GM12878 (cell line): Measurements from ENCODE around the gene UBE2D3. TPM values are rescaled to one million over a fixed set of nuclear protein-coding genes. Genes with fewer than 3 reads are reported as not detected.

Source experiments
- ATAC-seq: fragments of 200-7000 bp; cut with Tn5 transposase; 3 replicates; pipeline ENCODE4 v1.9.1; 2020; ENCODE audit warnings: mild to moderate bottlenecking, moderate library complexity
- BruUV-seq: library from RNA; stranded (reverse); fragments of 400-500 nt; replicated peaks from 2 replicates; lab custom pipeline; 2021; lab: Mats Ljungman, UMichigan
- CTCF ChIA-PET: fragments of 300-600 bp; sonication (Branson Sonifier 250); formaldehyde crosslinking; extraction: SDS; loops from one replicate; lab custom pipeline; 2021; ENCODE audit warnings: inconsistent platforms; lab: Yijun Ruan, JAX
- POLR2A ChIA-PET: fragments of 350-600 bp; formaldehyde crosslinking; extraction: SDS; loops from one replicate; lab custom pipeline; 2021; ENCODE audit warnings: inconsistent platforms; lab: Charles Lee
- RAD21 ChIA-PET: fragments of 300-600 bp; sonication (Branson Sonifier 250); formaldehyde crosslinking; loops from one replicate; lab custom pipeline; 2023; ENCODE audit warnings: antibody characterized with exemption; ENCODE audit not compliant: unreplicated experiment; lab: Charles Lee
- SMC1A ChIA-PET: fragments of 300-600 bp; sonication (Branson Sonifier 250); formaldehyde crosslinking; loops from one replicate; lab custom pipeline; 2023; ENCODE audit not compliant: unreplicated experiment, uncharacterized antibody; lab: Charles Lee
- DNase-seq: peaks from one replicate; pipeline ENCODE4 v3.0.0-alpha.2; 2011; ENCODE audit warnings: low read depth, low spot score
- FAIRE-seq: peaks from 3 replicates; lab custom pipeline; 2011; peaks lifted over from hg19 to GRCh38; lab: Jason Lieb, UNC
- H2AFZ ChIP-seq: 2 replicates; pipeline ENCODE4 v1.6.0; 2011; ENCODE audit warnings: low read depth, low read length, control low read depth; ENCODE audit not compliant: control insufficient read depth
- H3K27ac ChIP-seq: 2 replicates; pipeline ENCODE4 v1.5.1; 2011; ENCODE audit warnings: control low read depth; ENCODE audit not compliant: control insufficient read depth, insufficient read depth
- H3K27me3 ChIP-seq, 2 experiments: replicated peaks in 1 of 2; 2 replicates each; pipeline versions ENCODE4 v1.6.0 to v1.6.1; 2011; ENCODE audit warnings: low read length in 1 of 2; ENCODE audit not compliant: control insufficient read depth in 2 of 2, insufficient read depth in 2 of 2
- H3K36me3 ChIP-seq, 2 experiments: 2 replicates each; pipeline ENCODE4 v1.5.1; 2011; ENCODE audit warnings: low read length in 1 of 2; ENCODE audit not compliant: control insufficient read depth in 2 of 2, insufficient read depth in 2 of 2
- H3K4me1 ChIP-seq: 2 replicates; pipeline ENCODE4 v1.6.1; 2011; ENCODE audit warnings: mild to moderate bottlenecking, low read length, moderate library complexity, mixed read lengths; ENCODE audit not compliant: control insufficient read depth, insufficient read depth
- H3K4me2 ChIP-seq: 2 replicates; pipeline ENCODE4 v1.6.0; 2011; ENCODE audit warnings: control low read depth; ENCODE audit not compliant: control insufficient read depth, insufficient read depth
- H3K4me3 ChIP-seq: fragments of 200-600 bp; sonication (generic); 2 replicates; pipeline ENCODE4 v1.5.1; 2016
- H3K79me2 ChIP-seq: 2 replicates; pipeline ENCODE4 v1.6.0; 2011; ENCODE audit warnings: low read length; ENCODE audit not compliant: control insufficient read depth, insufficient read depth
- H3K9ac ChIP-seq: 2 replicates; pipeline ENCODE4 v1.8.0; 2011; ENCODE audit warnings: low read length, control low read depth, mixed read lengths; ENCODE audit not compliant: control insufficient read depth, insufficient read depth
- H3K9me3 ChIP-seq: replicated peaks from 3 replicates; pipeline ENCODE4 v1.5.1; 2011; ENCODE audit warnings: mild to moderate bottlenecking, low read length; ENCODE audit not compliant: control insufficient read depth, insufficient read depth
- H4K20me1 ChIP-seq: 2 replicates; pipeline ENCODE4 v1.6.0; 2011; ENCODE audit not compliant: control insufficient read depth, insufficient read depth
- CBX3 ChIP-seq: fragments of 200-600 bp; sonication (generic); IDR thresholded peaks from 2 replicates; pipeline ENCODE4 v1.6.1; 2016; ENCODE audit warnings: low read depth, borderline replicate concordance
- CHD4 ChIP-seq: fragments of 200-600 bp; sonication (generic); IDR thresholded peaks from 2 replicates; pipeline ENCODE4 v1.6.1; 2016; ENCODE audit warnings: mild to moderate bottlenecking
- MYC ChIP-seq: IDR thresholded peaks from 2 replicates; pipeline ENCODE4 v1.6.1; 2011; ENCODE audit warnings: mild to moderate bottlenecking, low read length, moderate library complexity, inconsistent platforms; ENCODE audit not compliant: insufficient read depth, insufficient replicate concordance, insufficient read length, severe bottlenecking
- TAF1 ChIP-seq: IDR thresholded peaks from 2 replicates; pipeline ENCODE4 v1.6.1; 2011; ENCODE audit warnings: mild to moderate bottlenecking, low read depth, low read length, borderline replicate concordance
- TCF12 ChIP-seq: IDR thresholded peaks from 2 replicates; pipeline ENCODE4 v1.6.1; 2011; ENCODE audit warnings: low read depth, mild to moderate bottlenecking, low read length
- ZNF274 ChIP-seq: IDR thresholded peaks from one replicate; pipeline ENCODE4 v1.8.0; 2011; ENCODE audit not compliant: insufficient read length, insufficient read depth
- WGBS: methylation state at CpG from one replicate; pipeline ENCODE4 v1.1.6; 2016; ENCODE audit warnings: low lambda C conversion rate; ENCODE audit not compliant: insufficient replicate concordance, insufficient coverage; ENCODE audit errors: missing lambda C conversion rate; 5-methylcytosine and 5-hydroxymethylcytosine counted together
- in situ Hi-C: fragments of 300-500 bp; cut with MboI; formaldehyde crosslinking; loops from 9 replicates; pipeline ENCODE4 v1.14.3; 2018; ENCODE audit warnings: mixed read lengths
- intact Hi-C: fragments of 100-400 bp; cut with micrococcal nuclease; formaldehyde crosslinking; loops from one replicate; pipeline ENCODE4 v1.14.2; 2022; ENCODE audit not compliant: unreplicated experiment
- polyA plus RNA-seq, 11 experiments: library from polyadenylated mRNA; depleted of rRNA in 4 of 11; unstranded in 6 of 11; stranded (reverse) in 5 of 11; fragments of >200 nt; fragmentation: Nextera tagmentation in 4 of 11; fragmentation: Illumina TruSeq in 1 of 11; extraction: Ambion mirVana in 4 of 11; extraction: Trizol in 1 of 11; gene quantifications; 1 replicate in 1 of 11; 2 replicates in 10 of 11; pipeline versions ENCODE4 v1.2.1 to v1.2.3, GENCODE V29; 2011 to 2016; ENCODE audit warnings: inconsistent platforms in 2 of 11, missing spikeins in 2 of 11, low read depth in 1 of 11
- total RNA-seq, 4 experiments: library from RNA; depleted of rRNA in 3 of 4; stranded (reverse); fragments of >200 nt in 3 of 4; fragmentation: Illumina TruSeq in 1 of 4; extraction: Trizol in 1 of 4; gene quantifications; 2 replicates each; pipeline versions ENCODE4 v1.2.1 to v1.2.3, GENCODE V29; 2013 to 2021
- TF ChIP-seq, protein P1 (sequence below): fragments of 450-650 bp; IDR thresholded peaks from 2 replicates; pipeline ENCODE4 v1.6.1; 2017; ENCODE audit warnings: antibody characterized with exemption, mild to moderate bottlenecking, moderate library complexity
- TF ChIP-seq, protein P2 (sequence below): fragments of 450-650 bp; IDR thresholded peaks from 2 replicates; pipeline ENCODE4 v1.6.1; 2017; ENCODE audit warnings: mild to moderate bottlenecking, low read depth, inconsistent platforms; ENCODE audit not compliant: poor library complexity, severe bottlenecking

Gene UBE2D3
- total and polyA plus RNA-seq, 10 of the 15 experiments (the other 5 are each of a cell fraction or from before 2014, with no cell fraction given): 162 to 572 (median 395) TPM

DNA sequence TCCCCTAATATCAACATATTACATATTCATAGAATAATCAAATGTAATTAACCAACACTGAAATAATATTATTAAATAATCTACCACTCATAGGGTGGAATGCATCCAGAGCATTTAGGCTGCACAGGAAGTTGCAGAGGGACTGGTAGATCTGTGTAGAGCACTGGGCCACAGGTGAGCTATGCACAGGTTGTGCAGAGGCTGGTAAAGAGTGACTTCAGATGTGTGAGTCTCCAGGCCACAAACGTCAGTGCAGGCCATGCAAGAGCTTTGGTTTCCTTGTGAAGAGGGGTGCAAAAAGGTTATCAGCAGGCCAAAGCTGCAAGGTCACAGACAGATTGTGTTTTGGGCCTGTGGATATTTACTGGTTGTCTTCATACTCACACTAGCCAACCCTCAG, 41.1 kb downstream of the UBE2D3 start:
- H3K4me1 ChIP-seq: no peaks in the 10 kb centered on the region
- H4K20me1 ChIP-seq: no peaks in the 10 kb centered on the region
- POLR2A ChIA-PET: no interaction called here
- peaks cover 0 to 1% of the 10 kb centered on the region in 2 experiments; a peak in 1 of 4 replicates for H3K36me3 ChIP-seq
- intact Hi-C loops: no loop called here
- H2AFZ ChIP-seq: no peak overlapping the region
- no TSS peak for BruUV-seq
- no peak overlapping the region for H3K27ac ChIP-seq
- SMC1A ChIA-PET: no interaction called here
- in situ Hi-C loops: no loop called here
- H3K79me2 ChIP-seq: no peaks in the 10 kb centered on the region
- TF ChIP-seq TCF12 (no peak), MYC (no peak), CBX3 (no peak), TAF1 (no peak), ZNF274 (no peak), CHD4 (no peak)
- TF ChIP-seq, protein P1, sequence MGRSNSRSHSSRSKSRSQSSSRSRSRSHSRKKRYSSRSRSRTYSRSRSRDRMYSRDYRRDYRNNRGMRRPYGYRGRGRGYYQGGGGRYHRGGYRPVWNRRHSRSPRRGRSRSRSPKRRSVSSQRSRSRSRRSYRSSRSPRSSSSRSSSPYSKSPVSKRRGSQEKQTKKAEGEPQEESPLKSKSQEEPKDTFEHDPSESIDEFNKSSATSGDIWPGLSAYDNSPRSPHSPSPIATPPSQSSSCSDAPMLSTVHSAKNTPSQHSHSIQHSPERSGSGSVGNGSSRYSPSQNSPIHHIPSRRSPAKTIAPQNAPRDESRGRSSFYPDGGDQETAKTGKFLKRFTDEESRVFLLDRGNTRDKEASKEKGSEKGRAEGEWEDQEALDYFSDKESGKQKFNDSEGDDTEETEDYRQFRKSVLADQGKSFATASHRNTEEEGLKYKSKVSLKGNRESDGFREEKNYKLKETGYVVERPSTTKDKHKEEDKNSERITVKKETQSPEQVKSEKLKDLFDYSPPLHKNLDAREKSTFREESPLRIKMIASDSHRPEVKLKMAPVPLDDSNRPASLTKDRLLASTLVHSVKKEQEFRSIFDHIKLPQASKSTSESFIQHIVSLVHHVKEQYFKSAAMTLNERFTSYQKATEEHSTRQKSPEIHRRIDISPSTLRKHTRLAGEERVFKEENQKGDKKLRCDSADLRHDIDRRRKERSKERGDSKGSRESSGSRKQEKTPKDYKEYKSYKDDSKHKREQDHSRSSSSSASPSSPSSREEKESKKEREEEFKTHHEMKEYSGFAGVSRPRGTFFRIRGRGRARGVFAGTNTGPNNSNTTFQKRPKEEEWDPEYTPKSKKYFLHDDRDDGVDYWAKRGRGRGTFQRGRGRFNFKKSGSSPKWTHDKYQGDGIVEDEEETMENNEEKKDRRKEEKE: no peak
- TF ChIP-seq, protein P2, sequence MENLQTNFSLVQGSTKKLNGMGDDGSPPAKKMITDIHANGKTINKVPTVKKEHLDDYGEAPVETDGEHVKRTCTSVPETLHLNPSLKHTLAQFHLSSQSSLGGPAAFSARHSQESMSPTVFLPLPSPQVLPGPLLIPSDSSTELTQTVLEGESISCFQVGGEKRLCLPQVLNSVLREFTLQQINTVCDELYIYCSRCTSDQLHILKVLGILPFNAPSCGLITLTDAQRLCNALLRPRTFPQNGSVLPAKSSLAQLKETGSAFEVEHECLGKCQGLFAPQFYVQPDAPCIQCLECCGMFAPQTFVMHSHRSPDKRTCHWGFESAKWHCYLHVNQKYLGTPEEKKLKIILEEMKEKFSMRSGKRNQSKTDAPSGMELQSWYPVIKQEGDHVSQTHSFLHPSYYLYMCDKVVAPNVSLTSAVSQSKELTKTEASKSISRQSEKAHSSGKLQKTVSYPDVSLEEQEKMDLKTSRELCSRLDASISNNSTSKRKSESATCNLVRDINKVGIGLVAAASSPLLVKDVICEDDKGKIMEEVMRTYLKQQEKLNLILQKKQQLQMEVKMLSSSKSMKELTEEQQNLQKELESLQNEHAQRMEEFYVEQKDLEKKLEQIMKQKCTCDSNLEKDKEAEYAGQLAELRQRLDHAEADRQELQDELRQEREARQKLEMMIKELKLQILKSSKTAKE: no peak
- RAD21 ChIA-PET: no interaction called here
- ATAC-seq (no peak), DNase-seq (no peak), FAIRE-seq (no peak)
- no peak overlapping the region for H3K4me2 ChIP-seq
- WGBS: 54% methylated on average over 1 of the region's 1 CpG
- no peak overlapping the region for H3K4me3 ChIP-seq
- H3K9ac ChIP-seq: no peak overlapping the region
- no peaks in the 10 kb centered on the region for H3K27me3 ChIP-seq
- CTCF ChIA-PET: no interaction called here
- H3K9me3 ChIP-seq: no peaks in the 10 kb centered on the region; the same call in 2 of the 3 replicates
